NAMALWA (cell line): ENCODE measurements around the gene WIPF3.

Source experiments
- DNase-seq: peaks from one replicate; pipeline ENCODE4 v3.0.0-alpha.2; 2015; ENCODE audit warnings: low spot score

WIPF3 gene, protein sequence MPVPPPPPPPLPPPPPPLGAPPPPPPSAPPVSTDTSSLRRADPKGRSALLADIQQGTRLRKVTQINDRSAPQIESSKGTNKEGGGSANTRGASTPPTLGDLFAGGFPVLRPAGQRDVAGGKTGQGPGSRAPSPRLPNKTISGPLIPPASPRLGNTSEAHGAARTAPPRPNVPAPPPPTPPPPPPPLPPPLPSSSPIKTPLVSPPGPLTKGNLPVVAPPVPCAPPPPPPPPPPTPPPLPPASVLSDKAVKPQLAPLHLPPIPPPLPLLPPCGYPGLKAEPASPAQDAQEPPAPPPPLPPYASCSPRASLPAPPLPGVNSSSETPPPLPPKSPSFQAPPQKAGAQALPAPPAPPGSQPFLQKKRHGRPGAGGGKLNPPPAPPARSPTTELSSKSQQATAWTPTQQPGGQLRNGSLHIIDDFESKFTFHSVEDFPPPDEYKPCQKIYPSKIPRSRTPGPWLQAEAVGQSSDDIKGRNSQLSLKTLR

DNA sequence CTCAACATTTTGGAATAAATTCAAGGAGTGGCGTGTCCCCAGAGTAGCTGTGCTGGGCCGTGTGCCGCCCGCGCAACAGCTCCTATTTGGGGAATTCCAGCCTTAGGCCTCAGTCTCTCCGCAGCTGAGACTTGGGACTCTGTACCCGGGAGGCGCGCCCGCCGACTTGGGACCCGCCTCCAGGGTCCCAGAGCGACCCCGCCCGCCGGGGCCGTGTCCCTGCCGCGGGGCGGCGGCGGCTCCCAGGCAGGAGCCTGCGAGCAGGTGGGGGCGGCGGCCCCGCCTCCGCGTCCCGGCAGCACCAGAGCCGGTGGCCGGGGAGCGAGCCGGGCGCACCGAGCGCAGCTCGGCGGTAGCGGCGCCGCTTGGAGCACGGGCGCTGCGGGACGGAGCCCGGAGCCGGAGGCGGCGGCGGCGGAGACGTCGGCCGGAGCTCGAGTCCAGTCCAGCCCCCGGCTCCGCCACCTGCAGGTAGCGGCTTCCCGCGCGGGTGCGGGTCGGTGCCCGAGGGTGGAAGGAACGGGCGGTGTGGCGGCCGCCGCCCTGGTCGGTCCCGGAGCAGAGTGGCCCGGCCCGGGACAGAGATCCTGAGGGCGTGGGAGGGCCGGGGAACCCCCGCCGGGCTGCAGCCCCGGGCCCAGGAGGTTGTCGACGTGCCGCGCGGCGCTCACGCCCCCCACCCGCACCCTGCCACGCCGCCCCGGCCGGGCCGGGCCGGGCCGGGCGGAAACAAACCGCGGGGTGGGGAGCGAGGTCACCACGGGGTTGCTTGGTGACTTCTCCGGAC is at the start of gene WIPF3:
TSS of gene WIPF3 (plus strand) at position 301 of the 787 bp plus-strand sequence. CDS start 28,217 bp downstream, outside the sequence.
- DNase-seq = no peak

DNA sequence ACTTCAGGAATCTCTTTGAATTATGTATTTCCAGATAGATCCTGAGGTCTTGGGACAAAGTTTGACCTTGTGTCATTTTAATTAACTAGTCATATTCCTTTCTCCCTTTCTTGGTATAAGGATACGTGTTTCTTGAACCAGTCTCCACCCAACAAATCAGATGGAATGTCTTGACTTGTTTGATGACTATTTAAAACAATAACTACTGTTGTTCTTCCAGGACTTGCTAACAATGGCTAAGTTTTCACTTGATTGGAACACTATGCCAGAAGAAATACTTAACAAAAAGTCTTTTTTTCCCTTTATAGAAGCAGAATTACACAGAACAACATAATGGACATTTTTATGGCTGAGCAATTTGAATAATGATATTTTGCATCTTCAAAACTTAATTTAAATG is 43.0 kb upstream of the WIPF3 start:
- DNase-seq = no peak

DNA sequence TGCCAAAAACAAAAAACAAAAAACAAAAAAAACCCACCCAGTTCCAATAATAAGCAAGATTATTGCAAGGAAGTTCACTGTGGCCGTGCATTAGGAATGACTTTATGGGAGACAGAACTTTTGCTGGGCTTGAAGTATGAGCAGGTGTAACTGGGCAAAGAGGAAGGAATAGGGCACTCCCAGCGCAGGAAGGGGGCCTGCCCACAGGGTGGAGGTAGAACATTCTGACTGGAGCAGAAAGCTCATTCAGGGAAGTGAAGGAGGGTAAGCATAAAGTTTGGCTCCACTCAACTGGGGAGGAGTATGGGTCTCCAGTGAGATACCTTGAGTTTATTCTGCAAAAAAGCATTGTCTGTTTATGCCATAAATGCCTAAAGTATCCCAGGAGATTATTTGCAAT is 42.1 kb upstream of the WIPF3 start:
- DNase-seq = no peak

DNA sequence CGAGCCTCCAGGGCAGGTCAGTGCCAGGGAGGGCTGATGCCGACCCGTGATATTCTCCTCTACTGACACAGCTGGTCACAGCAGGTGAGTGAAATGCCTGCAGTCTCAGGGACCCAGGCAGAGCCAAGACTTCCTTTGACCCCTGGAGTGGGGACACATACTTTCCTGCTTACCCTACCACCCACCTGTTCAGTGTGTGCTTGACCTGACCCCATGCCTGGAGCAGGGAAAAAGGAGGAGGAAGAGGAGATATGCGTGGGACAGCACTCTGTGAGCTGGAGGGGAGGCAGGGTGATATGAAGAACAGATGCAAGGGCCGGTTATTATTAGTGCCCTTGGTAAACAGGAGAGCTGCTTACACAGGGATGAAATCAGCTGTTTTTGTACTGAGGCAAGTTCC is 40.8 kb upstream of the WIPF3 start:
- DNase-seq = no peak

DNA sequence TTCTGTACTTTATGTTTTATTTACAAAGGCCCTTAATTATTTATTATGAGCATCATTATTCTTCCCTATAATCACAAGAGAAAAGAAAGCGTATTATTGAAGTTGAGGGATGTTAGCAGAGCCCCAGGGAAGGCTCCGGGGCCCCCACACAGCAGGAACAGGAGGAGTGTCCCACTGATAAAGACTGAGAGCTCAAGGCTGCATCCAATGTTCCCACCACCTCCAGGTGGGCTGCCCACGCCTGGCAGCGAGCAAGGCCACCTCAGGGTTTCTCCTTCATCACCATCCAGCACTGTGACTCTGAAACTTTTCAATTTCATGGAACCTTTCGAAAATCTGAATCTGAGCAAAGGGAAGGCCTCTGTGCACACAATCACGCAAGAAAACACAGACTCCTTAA is 35.9 kb upstream of the WIPF3 start:
- DNase-seq = no peak

DNA sequence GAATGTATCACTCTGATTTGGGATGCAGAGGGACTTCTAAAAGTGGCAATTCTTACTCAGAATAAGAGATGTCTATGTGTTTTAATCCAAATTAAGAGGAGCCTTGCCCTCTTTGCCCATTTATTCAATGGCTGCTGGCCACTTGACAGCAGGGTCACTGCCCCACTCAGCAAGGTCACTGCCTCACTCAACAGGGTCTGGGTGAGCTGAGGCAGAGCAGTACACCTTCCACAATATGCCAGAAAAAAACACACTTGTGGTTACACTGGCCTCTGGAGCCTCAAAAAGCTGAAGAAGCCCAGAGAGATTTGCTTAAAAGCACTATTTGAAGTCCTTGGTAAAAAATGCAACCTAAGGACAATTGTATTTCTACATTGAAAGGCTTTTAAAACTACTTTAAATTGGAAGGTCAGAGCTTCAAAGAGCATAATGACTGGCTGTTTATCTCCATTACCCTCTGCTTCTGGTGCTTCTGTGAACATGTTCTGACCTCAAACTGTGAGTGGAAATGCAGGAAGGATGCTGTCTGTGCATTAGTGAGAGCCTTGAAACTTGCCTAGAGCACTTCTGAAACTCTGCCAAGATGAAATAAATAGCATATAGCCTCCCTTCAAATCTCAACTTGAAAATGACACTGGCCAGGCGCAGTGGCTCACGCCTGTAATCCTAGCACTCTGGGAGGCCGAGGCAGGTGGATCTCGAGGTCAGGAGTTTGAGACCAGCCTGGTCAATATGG is 35.1 kb upstream of the WIPF3 start:
- no peak for DNase-seq

DNA sequence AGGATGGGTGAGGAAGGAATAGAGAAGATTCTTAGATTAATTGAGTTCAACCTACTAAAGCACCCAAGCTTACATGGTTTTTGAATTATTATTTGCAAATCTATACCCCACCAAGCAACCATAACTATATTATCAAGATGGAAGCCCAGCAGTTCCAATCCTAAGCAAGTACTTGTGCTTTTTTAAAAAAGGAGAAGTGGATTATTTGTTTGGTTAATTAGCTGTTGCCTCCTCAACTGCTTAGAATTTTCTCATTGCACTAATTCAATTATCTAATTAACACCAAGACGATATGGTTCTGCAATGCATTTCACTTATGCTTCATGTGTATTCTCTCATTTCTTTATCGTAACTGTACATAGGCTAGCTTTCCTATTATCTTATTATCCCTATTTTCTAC is 27.3 kb upstream of the WIPF3 start:
- DNase-seq = no peak

DNA sequence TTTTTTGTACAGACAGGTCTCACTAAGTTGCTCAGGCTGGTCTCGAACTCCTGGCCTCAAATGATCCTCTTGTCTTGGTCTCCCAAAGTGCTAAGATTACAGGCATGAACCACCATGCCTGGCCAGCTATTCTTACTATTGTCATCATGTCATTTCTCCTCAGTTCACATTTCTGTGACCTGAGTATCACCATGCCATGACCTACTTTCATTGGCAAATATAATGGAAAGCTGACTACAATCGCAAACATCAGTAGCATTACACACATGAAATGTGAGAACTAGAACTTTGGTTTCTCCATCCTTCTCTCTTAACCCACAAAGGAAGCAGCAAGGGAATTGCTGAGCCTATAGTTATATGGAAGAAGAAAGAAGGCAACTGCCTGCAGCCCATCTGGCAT is 26.0 kb upstream of the WIPF3 start:
- no peak for DNase-seq

DNA sequence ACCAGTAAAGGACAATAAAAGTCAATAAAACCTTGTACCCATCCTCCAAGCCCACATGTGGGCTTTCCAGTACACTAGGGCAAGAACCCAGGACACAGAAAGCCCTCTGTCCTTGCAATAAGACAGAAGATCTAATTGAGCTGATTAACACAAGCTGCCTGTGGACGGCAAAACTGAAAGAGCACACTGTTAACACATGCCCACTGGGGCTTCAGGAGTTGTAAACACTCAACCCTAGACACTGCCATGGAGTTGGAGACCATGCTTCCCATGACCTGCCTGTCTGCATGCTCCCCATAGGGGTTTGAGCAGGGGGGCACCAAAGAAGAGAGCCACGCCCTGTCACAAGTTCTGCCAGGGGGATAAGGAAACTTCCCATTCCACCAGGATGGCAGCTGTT is 22.6 kb upstream of the WIPF3 start:
- DNase-seq = no peak

DNA sequence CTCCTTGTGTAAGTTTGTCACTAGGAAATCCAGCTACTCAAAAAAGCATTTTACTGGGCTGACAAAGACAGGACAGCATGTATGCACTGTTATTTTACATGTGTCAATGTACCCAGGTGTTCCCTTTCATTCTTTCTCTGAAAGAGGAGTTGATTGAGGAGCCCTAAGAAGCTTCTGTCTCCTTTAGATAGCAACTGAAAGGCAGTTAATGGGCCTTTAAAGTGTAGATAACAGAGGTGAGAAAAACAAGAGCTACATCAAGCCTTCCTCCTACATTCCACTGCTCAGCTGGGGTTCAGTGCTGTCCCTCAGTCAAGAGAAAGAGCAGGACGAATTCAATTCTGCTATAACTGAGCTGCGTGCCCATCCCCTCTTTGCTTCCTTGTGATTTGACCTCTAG is 12.8 kb upstream of the WIPF3 start:
- no peak for DNase-seq

DNA sequence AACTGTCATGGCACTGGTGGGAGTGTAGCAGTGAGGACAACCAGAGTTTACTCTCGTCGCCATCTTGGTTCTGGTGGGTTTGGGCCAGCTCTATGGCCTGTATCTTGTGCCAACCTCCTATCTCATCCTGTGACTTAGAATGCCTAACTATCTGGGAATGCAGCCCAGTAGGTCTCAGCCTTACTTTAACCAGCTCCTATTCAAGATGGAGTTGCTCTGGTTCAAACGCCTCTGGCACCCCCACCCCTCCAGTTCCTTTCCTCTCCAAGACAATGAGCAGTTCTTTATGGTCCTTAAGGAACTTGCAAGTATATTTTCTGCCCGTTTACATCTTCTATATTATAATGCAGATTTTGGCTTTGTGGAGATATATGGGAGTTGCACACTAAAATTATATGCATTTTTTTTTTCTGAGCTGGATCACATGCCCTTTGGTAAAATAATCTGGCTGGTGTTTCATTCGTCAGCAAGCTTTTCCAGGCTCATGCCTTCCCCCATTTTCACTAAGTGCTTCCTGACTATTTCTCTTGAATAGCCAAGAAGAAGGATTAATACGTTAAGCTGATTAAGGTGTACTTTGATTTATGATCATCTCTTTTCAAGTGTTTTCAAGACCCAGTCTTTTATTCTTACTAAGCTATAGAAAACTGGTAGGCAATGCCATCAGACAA is 11.2 kb upstream of the WIPF3 start:
- DNase-seq = no peak

DNA sequence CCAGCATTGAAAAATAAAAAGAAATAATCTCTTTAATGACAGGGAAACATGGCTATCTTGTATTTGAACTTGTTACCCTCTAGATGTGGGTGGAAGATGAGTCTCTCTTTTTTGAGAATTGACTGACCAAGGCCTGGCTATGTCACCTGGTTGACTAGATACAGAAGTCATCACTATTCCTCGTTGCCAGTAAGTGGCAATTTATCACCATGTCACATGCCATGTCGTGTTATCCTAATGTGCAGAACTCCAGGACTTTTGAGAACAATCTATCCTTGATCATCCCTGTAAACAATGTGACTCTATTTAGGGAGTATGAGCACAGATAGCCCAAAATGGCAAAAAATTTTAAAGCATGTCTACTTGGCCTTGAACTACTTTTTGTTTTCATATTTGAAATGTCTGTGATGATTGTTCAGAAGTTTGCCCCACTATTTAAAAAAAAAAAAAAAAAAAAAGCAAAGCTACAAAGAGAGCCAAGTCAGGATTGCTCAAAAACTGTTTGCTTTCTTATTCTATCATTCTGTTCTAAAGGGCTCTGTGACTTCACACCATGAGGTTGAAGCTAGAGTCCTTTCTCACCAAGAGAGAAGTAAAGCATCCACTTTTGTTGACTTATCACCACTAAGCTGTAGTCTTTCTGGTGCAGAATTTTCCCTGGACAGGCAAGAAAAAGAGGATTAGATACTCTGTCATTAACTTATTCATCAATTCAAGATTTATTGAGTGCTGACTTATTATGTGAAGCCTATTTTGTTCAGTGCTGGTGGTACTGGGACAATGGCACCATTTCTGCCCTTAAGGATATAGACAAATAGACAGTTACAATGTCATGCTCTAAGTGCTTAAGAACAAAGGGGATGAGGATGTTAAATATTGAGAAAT is 10.4 kb upstream of the WIPF3 start:
- DNase-seq = no peak

DNA sequence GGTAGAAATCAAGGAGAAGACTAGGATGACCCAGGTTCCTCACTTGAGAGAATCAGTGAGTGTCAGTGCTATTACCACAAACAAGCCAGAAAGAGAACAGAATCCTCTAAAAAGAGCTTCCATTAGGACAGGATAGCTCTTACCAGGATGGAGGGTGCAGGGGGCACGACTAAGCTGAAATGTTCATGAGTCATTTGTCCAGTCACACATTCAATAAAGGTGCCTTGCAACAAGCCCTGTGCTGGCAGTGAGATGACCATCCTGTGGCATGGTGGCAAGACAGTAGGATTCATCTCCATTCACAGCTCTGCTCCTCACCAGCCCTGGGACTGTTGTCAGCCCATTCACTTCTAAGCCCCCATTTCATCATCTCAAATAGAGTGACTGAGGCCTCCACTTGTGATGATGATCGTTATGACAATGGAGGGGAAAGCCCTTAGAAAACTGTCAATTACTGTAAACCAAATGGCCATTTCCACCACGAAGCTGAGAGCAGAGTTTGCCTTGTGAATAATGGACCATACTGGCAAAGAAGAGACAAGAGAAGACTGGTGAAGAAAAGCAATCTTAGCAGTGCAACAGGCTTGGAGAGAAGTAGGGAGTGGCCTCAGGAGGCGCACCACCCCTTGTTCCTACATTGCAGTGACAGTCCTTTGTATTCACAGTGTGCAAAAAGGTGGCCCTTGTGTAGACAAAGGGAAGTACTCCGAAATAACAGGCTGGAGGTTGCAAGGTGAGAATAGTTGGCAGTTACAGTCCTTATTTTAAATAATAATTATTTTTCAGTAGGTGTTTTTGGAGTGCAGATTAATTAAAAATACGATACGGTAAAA is 9.0 kb upstream of the WIPF3 start:
- DNase-seq = no peak

DNA sequence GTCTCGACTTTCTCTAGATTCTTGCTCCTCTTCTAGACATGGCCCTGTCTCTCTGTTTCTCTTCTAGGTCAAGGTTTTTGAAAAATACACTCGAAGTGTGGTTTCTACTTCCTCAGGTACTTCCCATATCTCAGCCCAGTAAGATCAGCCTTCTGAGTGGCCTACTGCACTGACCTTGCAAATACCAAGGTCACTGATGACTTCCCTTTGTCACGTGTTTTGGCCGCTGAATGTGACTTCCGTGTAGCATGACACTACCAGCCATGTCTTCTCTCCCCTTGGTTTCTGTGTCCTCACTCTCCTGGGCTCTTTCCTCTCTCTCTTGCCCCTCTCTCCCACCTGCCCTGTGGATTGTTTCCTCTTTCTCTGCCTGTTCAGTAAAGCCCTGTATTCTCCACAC is 7.9 kb upstream of the WIPF3 start:
- no peak for DNase-seq

DNA sequence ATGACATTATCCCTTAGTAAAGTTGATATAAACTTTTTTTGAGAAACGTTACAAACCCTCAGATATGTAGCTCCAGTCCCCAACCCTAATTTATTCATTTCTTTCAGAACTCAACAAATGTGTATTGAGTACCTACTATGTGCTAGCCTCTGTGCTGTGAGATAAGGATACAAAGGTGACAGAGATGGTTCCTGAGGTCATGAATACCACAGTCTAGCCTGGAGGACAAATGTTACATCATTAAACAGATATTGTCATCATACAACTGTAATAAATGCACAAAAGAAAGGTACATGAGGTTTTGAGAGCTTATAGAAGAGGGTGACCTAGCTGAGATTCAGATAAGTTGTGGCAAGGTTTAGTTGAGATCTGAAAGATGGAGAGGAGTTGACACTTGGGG is 4.4 kb upstream of the WIPF3 start:
- DNase-seq = no peak

DNA sequence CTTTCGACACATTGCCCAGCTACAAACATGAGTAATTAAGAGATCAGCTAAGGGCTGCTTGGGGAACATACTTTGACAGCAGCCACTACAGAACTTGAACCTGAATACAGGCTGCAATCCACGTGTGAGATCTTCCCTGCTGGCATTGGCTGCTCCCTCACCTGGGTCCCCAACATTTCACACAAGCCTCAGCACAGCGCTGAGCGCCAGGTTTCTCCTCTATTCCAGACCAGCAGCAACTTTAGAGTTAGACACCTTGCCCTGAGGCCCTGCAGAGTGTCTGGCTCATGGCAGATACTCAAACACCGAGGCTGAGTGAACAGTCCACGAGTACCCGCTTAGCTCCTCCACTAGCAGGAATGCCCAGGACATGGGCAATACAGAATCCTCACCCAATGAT is 1.3 kb upstream of the WIPF3 start:
- DNase-seq = no peak

DNA sequence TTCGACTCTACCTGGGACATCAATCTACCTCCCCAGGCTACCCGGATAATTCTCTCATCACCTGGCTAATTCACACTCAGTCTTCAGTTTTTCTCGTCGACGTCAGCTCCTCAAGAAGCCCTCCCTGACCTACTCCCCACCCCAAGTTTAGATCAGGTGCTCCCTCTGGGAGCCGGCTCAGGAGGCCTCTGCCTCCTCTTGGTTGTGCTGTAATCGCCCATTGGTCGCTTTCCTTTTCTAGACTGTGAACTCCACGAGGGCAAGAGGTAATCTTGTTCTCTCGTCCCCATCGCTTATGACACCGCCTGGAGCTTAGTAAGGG is 461 bp upstream of the WIPF3 start:
- DNase-seq = no peak

DNA sequence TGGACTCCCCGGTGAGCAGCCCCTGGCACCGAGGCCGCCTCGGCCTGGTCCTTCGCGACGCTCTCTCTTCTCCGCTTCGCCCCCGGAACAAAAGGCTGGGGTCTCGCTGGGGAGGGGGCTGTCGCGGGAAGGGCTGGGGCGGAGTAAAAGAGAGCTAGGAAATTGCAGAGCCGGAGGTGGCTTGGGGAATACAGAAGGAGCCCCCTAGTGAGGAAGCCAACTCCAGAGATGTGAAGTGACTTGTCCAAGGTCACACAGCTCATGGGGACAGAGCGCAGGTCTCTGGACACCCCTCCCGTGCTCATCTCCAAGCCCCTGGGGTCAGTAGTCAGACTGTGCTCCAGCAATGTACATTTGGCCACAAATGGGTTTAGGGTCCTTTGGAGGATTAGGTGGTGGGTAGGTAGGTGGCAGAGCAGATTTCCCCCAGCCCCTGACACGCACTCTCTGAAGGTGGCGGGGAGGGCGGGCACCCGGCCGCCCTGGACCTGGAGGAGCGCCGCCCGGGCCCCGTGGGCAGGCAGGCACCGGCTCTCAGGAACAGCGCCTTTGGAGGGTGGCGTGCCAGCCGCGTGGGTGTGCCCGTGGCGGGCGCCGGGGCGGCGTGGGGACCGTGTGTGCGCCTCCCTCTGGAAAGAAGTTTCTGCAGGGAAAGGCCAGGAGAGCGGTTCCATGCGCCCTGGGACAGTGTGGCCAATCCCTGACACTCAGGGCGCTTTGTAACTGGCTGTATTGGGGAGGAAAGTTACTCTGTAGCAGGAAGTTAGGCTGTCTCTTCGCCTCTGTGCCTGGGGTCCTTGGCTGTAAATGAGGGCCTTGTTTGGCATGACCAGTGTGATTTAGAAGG is 910 bp downstream of the WIPF3 start:
- DNase-seq = no peak

DNA sequence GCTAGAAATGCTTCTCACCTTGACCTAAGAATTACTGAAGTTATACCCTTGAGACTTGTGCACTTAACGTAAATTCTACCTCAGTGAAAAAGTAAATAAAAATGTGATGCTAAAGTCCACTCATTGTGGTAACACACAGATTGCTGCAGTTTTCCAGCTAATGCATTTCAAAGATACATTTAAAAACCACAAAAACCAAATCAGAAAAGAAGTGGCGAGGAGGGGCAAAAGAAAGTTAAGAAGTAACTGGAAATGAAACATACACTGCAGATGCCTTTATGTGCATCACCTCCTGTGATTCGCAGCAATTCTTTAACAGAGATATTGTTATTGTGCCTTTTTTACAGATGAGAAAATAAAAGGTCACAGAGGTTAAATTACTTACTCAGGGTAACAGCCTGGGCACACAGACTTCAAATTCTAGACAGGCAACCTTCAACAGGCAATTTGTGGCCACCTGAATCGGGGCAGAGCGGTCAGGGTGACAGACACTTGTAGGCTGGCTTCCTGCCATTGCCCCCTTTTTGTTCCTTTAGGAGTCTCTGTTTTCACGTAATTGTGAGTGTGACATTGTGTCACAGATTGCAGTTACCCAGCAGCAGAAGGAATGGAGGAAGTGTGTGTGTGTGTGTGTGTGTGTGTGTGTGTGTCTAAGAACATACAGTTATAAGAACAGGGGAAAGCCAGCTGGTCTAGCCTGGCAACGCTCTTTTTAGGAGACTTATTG is 1.9 kb downstream of the WIPF3 start:
- no peak for DNase-seq
